GM18861 (cell line): ENCODE measurements around the gene SEL1L2.
A peak's percentile ranks its signal among the peaks of the same experiment; 100 is the strongest.

Experiments used
- ATAC-seq: cut with Tn5 transposase; IDR thresholded peaks from one replicate; pipeline ENCODE4 v1.9.1; 2021; ENCODE audit not compliant: unreplicated experiment

The SEL1L2 gene

DNA sequence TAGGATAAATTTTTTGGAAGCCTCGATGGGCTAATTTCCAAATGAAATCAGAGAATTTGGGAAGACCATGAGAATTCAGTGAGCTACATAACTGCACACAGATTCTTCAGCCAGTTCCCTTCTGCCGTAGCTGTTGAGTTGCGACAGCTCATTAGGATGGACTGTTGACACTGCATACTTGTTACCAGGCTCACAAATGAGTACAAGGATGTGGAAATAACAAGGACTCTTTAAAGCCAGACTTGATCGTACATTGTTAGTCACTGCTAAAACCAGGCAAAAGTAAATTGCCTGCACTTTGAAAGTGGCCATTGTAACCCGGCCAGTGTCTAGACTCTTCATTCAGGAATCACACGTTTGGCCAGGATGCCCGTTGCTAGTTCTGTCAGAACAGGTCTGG lies 168.5 kb downstream of the SEL1L2 start:
- ATAC-seq, result no peak

DNA sequence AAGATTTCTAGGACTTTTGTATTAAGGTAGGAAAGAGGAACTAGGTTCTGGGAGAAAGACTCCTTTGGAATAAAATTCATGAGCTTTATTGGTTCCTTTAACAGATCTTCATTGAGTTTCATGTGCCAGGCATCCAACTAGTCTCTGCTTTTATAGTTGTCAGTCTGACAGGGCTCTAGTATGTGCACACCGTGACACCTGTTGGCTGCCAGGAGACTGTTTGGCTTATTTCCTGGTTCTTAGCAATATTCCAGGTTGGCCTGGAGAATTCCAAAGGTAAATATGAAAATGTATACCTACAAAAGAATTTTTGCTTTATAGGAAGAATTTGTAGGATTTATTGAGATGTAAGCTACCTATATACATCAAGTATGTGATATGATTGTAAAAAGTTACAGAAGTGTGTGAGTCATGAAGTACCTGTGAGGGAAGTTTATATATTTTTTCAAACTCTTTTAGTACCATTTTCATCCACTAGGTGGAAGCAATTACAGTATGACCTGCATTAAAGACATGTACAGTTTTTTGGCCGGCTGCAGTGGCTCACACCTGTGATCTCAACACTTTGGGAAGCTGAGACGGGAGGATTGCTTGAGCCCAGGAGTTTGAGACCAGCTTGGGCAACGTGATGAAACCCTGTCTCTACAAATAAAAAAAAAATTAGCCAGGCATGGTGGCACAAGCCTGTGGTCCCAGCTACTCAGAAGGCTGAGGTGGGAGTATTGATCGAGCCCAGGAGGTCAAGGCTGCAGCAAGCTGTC lies 170.3 kb downstream of the SEL1L2 start:
- peak; percentile 88 for ATAC-seq

DNA sequence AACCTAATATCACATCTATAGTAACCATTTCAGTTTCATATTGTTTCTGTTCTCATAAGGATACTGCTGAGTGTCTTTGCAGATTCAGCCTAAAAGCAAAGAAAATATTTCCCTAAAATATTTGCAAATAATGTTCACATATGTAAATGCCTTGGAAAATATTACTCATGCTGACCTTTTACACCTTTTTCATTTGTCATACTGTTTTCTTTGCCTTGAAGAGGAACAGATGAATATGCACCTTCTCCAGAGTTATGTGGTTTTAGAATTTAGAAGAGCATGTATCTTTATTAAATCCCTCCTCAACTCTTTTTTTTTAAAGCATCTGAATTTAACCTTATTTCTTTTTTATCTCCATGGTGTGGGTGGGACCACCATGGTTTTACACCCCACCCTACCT lies 173.1 kb downstream of the SEL1L2 start:
- no peak for ATAC-seq

DNA sequence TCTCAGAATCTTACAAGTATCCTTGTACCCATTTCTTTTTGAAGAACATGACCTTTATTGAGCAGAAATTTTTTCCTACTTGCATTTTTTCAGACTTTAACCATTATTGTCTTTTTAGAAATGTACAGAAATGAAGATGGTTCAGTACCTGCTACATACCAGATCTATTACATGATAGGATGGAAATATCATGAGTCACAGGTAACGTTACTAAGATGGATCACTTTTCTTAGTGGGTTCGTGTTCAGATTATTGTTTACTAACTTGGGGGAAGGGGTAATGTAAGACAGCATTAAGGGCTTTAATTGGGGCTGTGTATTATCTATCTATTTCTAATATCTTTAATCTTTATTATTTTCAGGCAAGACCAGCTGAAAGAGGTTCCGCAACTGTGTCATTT lies 173.7 kb downstream of the SEL1L2 start:
- no peak for ATAC-seq

DNA sequence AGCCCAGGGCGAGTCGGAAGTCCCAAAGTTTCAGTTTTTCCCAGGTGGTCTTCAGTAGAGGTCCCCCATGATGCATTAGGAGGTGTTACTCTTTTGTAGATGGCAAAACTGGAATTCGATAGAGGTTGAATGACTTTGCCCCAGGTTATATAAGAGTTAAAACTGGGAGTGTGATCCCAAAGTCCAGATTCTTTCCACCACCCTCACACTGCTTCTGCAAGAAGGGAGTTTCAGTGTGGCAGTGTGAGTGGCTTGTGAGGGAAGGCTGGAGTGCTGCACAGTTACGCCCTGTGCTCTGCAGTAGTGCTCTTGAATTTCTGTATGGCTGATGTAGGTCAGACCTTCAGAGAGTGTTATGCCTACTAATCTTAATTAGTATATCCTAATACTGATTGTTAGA lies 175.7 kb downstream of the SEL1L2 start:
- ATAC-seq, result no peak

DNA sequence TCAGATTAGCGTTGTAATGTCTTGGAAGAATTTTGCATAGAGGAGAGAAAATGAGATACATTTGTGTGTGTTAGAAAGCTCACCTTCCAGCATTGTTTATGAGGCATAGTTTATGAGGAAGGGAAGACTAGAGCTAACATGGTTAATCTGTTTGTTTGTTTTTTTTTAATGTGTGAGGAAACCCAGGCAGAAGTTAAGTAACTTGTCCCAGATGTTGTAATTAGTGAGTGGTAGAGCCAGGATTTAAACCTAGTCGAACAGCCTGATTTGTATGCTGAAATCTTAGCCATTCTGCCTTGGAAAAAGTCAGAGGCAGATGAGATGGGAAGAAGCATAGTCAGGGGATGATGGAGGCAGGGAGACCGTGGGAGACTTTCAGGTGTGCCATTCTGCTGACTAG lies 176.5 kb downstream of the SEL1L2 start:
- no peak for ATAC-seq

DNA sequence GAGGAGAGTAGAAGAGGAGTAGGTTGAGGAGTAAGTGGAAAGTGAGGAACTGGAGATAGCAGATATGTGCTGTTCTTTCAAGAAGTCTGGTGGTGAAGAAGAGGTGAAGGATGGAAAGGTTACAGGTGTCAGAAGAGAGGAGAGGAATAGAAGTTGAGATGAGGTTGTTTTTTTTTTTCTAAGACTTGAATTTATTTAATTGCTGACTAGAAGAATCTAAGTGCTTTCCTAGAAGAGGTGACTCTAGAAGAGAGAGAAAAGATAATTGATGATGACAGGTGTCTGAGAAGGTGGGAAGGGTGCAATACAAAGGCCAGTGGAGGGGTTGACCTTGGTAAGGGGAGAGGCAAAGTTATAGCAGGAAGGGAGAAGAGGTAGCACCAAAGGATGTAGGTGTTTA lies 180.0 kb downstream of the SEL1L2 start:
- ATAC-seq, result no peak

DNA sequence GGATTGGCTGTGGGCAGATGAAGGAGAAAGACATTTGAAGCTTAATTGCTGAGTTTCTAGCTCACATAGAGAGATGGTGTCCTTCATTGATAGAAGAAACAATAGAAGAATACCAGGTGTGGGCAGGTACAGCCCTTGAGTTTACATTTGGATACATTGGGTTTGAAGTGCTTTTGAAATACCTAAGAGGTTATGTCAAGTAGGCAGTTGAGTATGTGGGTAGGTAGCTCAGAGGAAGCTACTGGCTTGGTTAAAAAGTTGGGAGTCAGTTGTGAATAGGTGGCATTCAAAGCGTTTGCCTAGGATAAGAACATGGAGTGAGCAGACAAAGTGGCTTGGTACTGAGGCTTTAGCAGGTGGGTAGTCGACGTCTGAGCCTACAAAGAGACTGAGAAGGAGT lies 180.6 kb downstream of the SEL1L2 start:
- ATAC-seq, result no peak

DNA sequence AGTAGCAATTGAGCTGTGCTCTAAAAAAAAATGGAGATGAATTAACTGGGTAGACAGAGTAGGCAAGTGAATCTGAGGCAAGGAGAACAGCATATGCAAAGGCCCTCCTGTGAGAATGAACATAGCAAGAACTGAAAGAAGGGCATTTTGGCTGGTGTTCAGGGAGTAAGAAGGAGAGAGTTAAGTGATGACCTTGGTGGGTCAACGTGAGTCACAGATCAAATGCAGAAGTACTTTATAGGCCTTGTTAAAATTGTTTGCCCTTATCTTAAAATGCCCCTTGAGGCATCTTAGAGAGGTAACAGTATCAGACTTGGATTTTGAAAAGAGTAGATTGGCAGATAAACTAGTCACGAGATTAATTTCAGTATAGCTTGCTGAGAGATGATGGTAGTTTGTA lies 181.0 kb downstream of the SEL1L2 start:
- no peak for ATAC-seq

DNA sequence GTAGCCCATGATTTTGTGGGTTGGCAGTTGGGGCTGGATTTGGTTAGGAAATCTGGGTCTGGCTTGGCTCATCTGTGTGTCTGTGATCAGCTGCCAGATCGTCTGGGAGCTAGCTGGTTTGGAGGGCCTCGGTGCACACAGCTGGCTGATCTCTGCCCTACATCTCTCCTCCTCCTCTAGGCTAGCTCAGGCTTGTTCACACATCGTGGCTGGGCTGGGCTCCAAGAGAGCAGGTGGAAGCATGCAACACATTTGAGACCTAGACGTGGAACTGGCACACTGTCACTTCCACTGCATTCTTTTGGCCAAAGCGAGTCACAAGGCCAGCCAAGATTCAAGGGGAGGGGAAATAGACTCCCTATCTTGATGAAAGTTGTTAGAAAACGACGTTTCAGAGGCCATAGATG lies 189.7 kb downstream of the SEL1L2 start:
- no peak for ATAC-seq

DNA sequence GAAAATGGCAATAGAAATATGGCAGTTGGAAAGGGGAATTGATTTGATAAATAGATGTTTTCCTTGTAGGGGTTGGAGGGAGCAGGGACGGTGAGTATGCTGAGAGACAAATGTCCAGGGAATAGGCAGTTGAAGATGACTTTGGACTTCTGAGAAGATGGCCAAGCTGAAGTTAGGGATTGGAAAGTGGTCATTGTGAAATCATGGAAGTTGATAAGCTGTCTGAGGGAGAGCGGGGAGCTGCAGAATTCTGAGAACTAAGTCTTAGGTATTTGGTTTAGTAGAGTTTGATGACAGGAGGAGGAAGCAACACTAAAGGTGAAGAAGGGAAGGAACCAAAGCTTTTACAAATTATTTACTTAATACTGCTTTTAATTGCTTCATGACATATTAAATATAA lies 190.4 kb downstream of the SEL1L2 start:
- no peak for ATAC-seq
